SHP77 treated with DMSO at 0.1 percent for 48 hours (cell line): ENCODE results near the gene GADL1.

ENCODE experiments used
- DNase-seq: peaks from one replicate; lab custom pipeline; 2025; lab: John Stamatoyannopoulos, UW

Gene GADL1

DNA sequence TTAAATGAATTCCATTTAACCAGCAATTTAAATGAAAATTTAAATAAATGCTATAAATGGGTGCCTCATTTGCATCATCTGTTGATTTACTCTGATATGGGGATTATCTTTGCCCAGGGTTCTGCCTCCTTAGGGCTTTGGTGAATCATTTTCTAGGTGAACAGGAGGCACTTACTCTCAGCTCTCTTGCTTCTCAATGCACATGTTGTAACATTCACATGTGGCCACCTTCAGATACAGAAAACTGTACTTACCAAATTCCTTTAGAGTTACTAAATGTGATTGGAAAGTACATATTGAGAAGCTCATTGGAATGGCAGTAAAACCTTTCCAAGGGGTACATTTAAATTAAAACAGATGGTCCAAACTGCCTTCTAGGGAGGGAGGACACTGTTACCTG lies 20.8 kb downstream of the GADL1 start:
- DNase-seq = no peak

DNA sequence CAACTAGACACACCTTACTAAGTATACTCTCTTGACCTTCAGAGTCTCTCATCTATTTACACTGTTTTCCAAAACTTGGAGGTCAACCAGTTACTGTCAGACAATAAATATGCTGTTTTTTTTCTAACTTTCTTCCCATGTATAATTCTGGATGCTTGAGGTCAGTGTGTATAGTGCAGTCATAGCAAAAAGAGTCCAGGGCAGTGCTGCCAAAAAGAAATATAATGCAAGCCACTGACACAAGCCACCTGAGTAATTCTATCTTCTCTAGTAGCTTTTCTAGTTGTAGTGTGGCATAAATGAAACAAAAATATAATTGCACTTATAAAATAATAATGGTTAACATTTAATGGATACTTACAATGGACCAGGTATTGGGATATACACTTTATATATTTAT lies 21.6 kb downstream of the GADL1 start:
- DNase-seq = no peak

DNA sequence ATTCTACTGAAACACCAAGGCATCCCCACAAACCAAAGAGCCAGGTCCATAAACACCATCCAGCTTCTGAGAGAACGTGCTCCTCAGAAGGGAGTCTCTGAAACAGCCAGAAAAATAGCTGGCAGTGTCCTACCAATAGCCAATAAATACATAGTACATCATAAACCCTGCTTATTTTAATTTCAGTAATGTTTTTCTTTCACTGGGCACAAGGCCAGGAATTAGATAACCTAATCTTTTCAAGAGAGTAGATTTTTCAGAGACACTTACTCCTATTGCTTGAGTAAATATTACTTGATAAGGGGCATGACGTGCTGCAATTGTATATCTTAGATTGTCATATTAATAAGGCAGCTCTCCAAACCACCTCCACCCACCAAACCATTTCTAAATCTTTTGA lies 22.7 kb downstream of the GADL1 start:
- DNase-seq = no peak

DNA sequence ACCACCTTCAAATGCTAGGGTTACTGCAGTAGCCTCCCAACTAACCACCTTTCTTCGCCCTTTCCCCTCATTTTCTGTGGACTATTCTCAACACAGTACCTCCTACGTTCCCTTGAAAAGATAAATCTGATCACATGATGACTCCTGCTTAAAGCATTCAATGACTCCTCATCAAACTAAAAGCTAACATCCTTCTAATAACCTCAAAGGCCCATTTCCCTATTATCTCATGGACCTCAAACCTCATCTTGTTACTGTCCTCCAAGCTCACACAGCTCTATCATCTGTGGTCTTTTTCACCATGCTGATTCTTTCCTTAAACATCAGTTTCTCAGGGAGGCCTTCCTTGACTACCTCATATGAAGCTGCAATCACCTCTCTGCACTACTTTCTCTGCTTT lies 29.6 kb downstream of the GADL1 start:
- no peak for DNase-seq

DNA sequence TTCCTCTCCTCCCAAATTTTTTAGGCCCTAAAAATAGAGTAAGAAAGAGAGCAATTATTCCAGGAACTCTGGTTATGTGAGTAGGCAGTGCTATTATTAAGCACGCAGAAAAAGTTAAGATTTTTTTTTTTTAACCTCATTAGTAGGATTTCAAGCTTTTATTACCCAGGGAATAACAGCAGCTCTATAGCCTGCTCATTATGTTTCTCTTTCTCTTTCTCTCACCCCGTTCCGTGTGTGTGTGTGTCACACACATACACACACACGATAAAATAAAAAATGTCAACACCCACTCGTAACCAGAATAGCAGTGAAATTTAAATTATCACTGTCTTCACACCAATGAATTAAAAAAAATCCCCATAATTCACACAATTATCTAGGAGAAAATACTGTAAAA lies 30.3 kb downstream of the GADL1 start:
- no peak for DNase-seq

DNA sequence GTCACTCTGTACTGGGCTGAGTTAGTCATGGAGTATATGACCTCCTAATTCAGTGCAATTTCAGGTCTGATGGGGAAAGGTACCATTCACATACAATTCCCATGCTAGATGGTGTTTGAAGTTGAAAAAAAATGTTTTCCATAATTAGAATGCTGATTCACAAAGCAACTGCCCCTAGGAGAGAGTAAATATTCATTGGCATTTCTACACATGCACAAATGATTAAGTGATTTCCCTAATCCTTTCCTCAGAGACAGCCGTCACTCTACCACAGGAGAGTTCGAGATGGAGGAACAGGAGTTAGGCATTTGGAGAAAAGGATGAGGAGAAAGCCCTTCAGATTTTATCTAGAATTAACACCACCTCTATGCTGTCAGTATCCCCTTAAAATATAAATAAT lies 32.5 kb downstream of the GADL1 start:
- DNase-seq = no peak

DNA sequence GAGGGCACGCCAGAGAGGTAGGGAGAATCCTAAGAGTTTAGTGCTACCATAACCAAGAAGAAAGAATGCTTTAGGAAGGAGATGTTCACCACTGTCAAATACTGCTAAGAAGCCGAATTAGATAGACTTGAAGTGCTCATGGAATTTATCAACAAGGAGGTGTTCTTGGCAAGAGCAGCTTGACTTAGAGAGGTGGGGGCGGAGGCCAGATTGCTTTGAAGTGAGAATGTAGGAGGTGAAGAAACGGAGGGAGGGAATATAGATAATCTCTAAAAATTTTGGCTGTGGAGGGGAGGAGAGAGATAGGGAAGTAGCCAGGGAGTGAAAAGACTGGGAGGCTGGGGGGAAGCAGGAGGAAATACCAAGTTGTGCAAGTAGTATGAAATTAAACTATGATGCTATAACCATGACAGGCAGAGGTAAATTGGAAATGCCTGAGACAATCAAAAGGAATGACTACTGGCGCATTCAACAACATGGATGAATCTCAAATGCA lies 35.5 kb downstream of the GADL1 start:
- DNase-seq = no peak

DNA sequence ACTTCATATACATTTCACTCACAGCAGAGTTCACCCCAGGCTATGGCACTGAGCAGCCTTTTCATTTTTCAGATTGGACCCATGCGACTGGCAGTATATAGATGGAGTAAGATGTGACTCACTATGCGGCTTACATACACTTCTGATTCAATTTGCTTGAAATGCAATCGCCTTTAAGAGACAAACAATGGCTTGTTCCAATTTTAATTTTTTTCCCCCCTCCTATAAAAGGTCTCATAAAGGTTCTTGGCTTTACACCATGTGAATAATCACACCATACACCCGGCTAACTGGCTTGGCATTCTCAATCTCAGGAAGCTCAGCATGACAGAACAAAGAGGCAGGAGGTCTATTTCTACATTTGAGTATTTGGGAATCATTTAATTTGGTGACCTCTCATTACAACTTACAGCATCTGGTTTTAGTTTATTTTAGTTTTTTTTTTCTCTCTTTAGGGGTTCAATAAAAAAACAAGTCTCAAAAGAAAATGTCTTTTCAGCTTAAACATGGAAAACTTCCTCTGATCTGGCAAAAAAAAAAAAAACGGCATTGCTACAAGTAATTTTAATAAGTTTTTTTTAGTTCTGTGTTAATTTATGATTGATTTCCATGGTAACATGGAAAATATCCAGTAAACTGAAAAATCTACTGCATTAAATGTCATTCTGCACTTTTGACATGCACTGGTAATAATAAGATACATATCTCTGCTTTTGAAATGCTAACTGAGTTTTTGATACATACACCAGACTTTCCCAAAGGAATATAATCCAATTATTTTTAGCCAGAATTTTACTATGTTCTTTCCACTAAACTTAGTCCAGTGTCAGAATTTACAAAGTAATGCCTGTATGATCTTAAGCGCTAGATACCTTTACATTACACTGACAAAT lies 38.8 kb downstream of the GADL1 start:
- DNase-seq = no peak

DNA sequence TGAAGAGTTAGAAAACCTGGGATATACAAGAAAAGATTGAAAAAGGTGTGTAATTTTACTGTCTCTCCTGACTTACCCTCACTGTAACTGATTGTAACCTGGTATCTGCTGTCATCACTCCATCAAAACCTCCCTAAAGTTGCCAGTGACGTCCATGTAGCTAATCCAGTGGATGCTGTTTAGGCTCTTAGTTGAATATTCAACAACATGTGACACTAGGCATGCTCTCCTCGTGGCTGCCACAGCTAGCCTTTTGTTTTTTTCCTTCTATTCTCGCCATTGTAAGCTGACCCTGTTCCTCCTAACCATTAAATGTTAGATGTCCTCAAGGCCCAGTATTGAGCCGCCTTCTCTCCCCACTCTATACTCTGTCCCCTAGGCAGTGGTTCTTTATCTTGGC lies 41.6 kb downstream of the GADL1 start:
- DNase-seq = no peak

DNA sequence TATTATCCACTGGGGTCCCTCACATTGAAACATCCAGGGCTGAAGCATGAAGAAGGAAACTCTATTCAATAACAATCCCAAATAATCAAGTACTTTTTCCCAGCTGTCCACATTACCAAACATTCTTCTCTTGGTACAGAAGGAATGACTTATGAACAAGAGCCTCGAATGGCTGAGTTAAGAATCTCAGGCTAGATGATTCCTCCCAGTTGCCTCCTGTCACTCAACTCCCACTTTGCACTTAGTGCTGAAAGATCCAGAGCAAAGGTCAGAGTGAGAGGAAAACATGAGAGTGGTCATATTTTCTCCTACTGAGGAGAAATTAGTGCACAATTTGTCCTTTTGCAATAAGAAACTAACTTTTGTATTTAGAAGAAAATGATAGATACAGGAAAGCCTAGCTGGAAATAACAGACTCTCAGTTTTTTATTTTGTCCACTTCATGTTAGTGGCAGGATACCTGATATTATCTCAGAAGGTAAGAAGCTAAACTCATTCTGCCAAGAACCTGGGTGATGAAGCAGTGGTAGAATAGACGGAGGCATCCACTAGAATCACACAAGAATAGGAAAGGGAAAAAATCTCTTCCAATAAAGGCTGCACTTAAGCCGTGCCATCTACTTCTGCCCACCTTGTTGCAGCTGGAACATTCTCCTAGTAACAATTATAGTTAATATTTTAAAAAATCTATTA lies 46.2 kb downstream of the GADL1 start:
- DNase-seq = no peak

DNA sequence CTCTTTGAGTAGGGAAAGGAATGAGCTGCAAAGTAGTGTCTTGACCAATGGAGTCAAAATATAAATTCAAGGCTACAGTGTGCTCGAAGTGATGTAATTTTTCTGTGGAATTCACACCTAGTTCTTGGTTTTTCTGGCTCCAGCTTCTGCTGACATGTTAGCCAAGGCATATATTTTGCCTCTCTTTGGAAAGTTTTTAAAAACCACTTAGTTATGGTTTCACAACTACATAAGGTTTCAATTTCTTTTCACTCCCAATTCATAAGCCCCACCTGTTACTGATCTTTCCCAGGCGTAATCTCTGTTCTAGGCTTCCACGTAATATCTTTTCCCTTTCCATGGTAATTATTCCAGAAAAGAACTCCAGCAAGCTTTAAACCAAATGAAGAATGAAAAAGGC lies 46.9 kb downstream of the GADL1 start:
- DNase-seq = no peak

DNA sequence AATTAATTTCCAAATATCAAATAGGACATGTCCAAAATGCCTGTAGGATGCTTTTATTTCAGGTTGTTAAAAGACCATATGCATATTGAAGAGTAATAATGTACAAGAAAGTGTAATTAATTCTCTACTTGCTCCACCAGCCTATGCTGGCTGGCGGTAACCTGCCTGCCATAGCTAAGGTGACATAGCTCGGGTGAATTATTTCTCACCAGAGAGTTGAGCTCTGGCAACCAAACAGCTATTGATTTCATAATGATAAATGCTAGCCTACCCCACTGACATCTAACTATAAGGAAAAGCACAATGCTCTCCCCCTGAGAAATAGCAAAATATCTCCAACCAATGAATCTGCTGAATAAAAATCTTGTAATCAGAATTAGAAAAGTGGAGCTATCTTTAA lies 48.9 kb downstream of the GADL1 start:
- no peak for DNase-seq

DNA sequence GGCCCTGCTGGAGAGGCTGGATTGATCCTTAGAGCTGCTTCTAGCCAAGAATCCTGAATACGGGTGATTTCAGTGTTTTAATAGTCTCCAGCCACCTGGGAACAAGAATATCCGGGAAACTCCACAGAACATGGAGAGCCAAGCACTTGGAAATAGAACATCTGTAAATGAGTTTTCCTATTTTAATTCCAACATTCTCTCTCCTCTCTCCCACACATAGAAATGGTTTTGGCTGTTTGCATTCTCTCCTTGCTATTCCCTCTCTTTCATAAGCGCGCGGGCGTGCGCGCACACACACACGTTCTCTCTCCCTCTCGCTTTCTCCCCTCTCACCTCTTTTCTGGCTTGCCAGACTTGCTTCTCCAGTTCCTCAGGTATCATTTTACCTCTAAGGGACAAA lies 50.6 kb downstream of the GADL1 start:
- no peak for DNase-seq

DNA sequence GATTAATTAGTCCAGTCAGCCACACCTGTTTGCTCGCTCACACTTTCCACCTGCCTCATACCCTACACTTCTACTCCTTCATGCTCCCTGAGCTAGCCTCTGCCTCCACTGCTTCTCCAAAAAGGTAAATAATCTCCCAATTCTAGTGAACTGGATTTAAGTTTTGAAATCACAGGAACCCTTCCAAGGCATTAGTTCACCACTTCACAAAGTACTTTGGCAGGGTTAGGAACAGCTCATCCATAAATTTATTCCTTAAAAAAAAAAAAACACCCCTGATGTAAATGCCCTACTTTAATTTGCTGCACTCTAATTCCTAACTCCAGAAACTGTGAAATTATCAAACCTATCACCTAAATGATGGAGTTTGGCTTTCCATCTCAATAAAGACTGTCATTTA lies 58.3 kb downstream of the GADL1 start:
- no peak for DNase-seq

DNA sequence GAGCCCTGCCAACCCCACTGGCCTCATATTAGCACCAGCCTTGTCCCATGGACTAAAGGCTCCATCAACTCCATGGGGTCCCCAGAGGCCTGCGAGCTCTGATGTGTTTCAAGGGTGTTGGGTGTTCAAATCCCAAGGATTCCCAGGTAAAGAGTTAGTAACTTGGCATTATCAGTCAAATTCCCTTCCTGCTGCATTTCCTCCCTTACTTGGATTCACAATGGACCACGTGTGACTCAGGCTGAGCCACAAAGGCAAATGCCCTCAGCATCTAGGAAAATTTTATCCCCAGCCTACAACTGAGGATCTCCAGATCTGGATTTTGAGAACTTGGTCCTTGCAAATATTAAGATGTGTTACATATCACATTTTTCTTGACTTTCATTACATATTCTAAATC lies 58.8 kb downstream of the GADL1 start:
- DNase-seq = no peak

DNA sequence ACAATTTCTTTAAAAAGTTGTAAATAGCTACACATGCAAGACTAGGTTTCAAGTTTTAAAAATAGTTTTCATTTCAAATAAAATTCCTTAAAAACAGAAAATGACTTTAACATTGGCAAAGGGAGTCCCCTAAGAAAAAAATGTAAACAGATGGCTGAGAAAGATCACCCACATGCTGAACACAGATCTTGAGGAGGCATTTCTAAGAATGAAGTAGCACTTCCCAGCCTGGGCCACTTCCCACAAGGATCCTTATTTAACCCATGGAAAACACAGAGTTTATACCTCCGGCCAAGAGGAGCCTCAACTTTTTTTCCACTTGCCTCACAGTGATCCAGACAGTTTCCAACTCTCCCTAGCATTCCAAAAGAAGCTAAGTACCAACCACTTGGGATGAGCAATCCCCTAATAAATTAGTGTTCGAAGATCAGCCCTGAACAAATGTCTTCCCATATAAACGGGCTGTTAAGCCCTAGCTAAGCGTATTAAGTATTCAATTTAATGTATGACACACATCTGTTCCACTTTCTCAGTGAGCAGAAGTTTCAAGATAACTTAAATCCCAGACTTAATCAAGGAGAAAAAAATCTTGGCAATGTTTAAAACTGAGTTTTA lies 61.4 kb downstream of the GADL1 start:
- DNase-seq = no peak

DNA sequence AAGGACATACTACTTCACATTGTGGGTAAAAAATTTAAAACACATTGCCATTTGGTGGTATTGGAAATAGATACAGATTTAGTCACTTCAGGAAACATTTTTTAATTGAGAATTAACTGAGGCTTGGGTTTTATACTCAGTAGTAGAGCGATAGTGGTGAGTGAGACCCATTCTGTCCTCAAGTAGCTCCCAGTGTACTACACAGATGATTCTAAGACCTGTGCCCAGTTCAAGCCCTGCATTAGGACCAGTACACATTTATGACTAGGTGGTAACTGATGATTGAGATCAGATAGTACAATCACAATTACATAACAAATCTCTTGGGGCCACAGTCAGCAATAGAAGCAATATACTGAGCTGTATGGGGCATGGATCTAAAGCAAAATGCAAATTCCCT lies 67.4 kb downstream of the GADL1 start:
- DNase-seq = no peak

DNA sequence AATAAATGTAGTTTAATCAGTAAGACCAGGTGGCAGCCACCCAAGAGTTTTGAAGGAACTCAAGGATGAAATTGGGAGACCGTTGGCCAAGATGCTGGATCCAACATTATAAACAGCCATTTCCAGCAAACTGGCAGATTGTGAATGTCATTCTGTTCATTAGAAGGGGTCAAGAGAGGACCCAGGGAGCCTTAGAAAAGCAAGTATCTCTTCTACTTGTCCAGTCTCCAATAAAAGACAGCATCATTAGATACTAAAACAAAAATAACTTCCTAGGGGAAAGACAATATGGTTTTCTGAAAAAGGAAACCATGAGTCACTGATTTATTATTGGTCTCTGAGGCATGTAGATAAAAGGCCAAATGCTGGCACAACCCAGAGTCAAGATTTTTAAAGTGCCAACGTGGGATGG lies 67.9 kb downstream of the GADL1 start:
- no peak for DNase-seq

DNA sequence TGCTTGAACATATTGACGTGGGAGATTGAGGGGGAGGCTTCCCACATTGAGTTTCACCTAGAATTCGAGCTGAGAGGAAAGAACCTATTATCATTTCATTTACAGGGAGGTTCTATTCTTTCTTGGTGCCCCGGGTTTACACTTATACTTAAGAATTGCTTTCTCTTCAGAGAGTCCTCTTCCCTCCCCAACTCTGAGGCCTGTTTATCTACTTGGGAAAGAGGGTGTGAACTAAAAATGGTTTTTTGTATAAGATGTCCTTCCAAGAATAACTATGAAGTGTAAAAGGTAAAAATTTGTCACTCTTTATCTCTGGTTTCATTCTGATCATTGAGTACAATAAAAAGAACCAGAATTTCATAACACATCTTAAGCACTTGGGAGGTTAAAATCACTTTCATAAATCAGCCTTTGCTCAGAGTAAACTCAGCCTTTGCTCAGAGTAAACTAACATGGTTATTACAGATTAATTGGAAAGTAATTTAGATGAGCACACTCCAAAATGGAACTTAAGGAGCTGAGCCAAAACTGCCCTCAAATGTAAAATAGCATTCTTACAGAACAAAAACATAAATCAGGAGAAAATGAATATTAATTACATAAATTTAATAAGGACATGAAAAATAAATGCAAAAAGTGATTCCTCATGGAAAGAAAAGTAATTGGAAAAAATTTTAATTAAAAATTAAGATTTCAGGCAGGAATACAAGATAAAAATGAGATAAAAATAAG lies 75.2 kb downstream of the GADL1 start:
- DNase-seq = no peak

DNA sequence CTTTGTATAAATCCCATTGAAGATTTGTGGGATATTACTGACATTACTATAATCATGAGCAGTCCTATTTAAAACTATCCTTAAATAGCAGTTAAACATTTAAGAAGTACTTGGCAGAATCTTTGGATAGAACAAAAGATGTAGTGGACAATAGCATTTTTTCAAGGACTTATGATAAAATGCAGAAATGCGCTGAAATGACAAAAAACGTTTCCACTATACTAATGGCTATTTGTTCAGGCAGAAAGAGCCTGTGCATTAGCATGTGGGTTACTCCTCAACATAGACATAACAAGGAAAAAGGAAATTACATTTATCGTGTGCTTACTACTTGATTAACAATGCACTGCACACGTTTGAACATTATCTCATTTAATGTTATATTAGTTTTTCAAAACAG lies 80.7 kb downstream of the GADL1 start:
- no peak for DNase-seq

DNA sequence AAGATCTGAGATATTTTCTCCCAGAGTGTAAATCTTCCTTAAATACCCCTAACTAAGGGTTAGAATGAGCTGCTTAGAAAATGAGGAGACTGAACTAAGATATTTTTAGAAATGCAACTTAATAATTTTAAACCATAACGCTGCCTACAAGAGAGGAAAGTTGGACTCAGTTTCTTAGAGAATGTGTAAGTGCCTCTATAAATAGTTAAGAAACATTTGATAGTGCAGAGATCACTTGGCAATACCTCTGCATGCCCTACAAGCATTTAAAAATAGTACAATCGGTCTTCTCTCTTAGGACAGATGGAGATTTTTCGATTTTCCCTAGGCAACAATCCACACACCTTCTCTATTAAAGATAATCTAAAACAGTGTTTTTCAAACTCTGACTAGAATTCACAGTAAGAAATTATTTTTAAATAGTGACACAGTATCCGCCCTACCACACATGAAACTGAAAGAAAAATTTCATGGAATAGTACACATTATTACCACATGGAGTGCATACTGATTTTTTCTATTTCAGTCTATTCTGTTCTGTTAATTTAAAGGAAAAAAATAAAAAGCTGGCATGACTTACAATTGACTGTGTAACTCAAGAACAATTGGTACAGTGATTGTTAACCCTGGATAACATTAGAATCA lies 83.2 kb downstream of the GADL1 start:
- no peak for DNase-seq

DNA sequence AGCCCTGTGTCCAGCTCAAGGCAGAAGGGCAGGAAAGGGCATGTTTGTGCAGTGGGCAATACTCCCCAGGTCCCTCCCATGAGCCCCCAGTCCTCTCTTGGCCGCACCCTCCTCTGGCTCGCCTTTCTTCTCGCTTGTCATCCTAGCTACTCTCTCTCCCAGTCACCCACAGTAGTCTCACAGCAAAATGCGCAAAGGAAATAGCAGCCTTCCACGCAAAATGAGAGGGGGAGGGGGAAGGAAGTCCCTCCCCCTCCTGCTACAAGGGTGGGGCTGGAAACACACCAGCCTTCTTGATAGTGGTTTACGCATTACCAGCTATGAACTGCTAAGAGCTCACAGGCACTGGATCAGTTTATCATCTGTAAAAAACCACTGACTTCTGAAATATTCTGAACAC lies 83.8 kb downstream of the GADL1 start:
- no peak for DNase-seq
